ENCODE measurements around the gene PSG1.
"Not testable (repeated sequence)": the region's sequence is repeated elsewhere in the genome, so short reads cannot be mapped to it uniquely, and the experiment has no call there.

Gene PSG1

DNA sequence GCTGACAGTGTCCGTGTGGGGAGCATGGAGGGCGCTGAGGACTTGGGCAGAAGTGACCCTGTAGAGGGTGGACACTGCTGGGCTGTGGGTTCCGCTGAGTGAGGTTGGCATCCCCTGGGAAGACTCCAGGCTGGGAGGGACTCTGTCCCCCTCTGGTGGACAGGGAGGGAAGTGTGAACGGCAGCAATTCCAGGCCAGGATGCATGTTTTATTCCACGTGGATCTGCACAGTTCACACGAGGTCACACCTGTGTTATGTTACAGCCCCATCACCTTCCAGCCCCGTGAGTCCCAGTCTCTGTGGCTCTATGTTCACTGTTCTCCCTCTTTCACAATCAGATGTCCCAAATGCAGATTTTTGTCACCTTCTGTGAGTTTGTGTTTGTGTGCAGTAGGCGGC, 1.8 kb upstream of the PSG1 start:
- DNase-seq (ENCODE audit: low spot score) = not testable (repeated sequence)

DNA sequence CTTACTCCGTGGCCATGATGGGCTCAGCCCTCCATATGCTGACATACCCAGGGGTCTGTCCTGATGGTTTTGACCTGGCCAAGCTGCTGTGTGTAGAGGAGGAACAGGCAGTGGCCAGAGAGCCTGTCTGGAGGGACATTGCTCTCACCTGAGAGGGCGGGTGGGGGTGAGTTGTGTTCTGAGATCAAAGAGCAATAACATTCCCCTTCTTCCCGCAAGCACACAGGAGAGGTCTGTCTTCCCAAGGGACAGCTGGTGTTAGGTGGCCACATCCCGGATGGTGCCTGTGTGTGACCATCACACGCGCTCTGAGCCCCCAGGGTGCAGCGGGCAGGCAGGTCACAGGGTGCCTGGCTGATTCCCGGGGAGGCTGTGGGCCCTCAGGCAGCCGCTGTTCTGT, 1.1 kb upstream of the PSG1 start:
- DNase-seq (ENCODE audit: low spot score) = not testable (repeated sequence)

DNA sequence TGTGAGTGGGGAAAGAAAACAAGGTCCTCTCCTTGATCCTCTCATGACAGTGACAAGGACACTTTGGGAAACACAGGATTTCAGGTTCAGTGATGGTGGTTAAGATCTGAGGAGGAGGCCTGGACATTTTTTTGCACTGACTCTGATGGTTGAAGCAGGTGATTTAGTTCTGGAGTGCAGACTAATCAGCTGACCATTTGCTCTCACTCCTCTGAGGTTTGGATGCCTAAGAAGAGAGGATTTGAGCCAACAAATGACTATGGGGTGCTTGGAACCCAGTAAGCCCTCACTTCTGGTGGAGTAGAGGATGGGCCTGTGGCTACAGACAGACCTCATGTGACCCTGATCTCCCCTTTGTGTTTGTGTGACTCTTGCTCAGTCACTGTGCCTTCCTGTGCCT, 2.9 kb downstream of the PSG1 start:
- DNase-seq (ENCODE audit: low spot score) = not testable (repeated sequence)

DNA sequence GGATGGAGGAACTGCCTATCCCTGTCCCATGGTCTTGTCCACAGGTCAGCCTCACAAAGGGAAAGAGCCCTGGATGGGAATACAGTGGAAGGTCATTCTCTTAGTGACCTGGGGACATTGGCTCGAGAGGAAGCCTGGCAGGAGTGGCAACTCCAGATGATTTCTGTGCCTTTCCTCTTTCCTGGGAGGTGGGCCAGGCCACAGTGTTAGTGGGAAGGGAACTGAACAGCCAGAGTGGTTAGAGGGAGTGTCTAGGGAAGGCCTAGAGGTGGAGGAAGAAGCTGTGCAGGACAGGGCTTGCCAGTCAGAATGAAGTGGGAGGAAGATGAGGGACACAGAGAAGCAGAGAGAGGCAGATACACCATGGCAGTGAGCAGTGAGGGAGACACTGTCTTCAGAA, 3.6 kb downstream of the PSG1 start:
- DNase-seq (ENCODE audit: low spot score) = not testable (repeated sequence)

DNA sequence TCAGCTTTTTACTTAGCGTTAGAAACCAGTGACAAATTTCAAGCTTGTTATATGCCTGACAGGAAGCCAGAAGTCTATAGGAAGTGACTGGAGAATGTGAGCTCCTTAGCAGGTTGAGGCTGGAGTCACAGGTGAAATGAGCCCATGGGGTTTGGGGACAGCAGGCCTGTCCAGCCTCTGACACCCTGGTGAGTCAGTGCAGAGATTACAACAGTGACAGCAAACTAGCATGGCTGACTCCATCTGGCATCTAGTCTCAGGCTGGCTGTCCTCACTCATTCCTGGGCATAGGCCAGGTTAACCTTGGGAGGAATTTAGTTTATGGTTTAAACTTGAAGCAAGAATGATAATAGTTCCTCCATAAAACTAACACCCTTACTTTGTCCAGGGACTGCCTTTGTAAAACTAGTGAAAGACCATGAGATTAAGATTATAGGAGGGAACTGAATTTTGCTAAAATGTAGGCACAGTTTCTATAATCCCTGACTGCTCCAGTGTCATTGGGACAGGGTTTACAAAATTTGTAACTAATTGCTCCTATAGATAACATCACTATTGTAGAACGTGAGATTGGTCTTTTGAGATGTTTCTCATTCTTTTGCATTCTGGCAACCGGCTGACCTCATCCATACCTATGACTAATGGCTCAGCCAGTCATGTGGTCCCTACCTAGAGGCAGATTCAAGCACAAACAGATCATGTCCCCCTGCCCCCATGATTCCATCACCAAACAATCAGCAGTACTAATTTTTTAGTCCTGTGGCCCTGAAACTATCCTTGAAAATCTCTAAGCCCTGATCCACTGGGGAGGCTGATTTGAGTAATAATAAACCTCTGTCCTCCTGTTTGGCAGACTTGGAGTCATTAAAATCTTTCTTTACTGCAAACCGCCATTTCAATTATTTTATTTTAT, 4.4 kb downstream of the PSG1 start:
- not testable (repeated sequence) for DNase-seq (ENCODE audit: low spot score)

DNA sequence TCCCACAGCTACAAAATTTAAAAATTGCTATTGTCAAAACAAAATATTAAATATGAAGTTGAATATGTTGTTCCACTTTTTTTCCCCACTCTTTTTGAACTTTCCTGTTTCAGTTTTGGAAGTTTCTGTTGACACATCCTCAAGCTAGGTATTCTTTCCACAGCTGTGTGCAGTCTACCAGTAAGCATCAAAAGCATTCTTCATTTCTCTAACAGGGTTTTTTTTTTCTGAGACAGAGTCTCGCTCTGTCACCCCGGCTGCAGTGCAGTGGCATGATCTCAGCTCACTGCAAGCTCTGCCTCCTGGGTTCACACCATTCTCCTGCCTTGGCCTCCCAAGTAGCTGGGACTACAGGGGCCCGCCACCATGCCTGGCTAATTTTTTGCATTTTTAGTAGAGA, 5.4 kb downstream of the PSG1 start:
- DNase-seq (ENCODE audit: low spot score) = not testable (repeated sequence)

DNA sequence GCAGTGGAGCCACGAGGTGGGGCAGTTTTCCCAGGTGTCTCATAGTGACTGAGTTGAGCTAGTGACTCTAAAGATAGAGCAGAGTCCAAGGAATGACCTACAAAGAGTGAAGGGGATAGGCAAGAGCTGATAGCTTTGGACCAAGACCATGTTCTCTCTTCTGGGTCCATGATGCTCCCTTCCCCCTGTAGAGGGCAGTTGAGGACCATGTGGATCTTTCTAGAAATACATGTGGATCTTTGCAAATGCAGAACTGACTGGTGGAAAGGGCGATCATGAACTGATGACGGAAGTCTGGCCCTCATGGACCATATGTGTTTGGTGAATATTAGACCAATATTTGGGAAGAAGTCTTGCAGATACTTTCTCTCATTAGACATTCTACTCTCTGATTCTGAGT, 6.9 kb downstream of the PSG1 start:
- no peak for DNase-seq (ENCODE audit: low spot score)

DNA sequence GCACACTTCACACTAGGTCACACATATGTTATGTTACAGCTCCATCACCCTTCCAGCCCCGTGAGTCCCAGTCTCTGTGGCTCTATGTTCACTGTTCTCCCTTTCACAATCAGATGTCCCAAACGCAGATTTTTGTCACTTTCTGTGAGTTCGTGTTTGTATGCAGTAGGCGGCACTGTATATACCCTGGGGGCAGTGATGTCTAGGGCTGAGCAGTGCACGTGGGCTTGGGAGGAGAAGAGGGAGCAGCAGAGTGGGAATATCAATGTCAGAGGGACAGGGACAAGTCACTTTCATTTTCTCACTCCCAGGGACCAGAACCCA, 22.0 kb downstream of the PSG1 start:
- no peak for DNase-seq (ENCODE audit: low spot score)

DNA sequence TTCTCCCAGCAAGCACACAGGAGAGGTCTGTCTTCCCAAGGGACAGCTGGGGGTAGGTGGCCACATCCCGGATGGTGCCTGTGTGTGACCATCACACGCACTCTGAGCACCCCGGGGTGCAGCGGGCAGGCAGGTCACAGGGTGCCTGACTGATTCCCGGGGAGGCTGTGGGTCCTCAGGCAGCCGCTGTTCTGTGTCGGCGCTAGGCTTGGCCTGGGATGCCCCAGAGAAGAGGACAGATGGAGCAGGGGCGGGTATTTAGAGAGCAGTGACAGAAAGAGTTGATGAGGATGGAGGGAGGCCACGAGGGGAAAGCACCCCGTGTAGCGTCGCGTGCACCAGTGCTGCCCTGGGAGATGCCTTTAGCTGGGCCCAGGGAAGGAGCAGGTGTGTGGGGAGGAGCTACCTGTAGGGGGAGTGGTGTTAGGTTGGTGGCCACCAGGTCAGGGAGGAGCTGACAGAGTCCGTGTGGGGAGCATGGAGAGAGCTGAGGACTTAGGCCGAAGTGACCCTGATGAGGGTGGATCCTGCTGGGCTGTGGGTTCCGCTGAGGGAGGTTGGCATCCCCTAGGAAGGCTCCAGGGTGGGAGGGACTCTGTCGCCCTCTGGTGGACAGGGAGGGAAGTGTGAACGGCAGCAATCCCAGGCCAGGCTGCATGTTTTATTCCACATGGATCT, 22.5 kb downstream of the PSG1 start:
- DNase-seq (ENCODE audit: low spot score) = not testable (repeated sequence)

DNA sequence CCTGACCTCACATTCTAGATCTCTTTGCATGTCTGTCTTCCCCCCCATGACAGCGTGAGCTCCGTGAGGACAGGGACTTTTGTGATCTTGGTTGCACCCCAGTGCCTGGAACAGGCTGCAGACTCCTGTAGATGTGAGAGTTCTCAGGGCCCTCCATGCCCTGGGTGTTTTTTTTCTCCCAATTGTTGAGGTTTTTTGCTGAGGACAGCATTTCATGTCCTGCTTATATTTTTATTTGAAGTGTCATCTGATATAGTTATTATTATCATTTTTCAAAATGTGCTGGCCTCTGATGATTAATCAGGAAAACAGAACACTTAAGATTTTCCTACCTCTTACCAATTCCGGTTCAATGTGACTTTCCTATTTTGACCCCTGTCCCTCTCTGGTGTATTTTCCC, 24.8 kb downstream of the PSG1 start:
- DNase-seq (ENCODE audit: low spot score) = not testable (repeated sequence)

DNA sequence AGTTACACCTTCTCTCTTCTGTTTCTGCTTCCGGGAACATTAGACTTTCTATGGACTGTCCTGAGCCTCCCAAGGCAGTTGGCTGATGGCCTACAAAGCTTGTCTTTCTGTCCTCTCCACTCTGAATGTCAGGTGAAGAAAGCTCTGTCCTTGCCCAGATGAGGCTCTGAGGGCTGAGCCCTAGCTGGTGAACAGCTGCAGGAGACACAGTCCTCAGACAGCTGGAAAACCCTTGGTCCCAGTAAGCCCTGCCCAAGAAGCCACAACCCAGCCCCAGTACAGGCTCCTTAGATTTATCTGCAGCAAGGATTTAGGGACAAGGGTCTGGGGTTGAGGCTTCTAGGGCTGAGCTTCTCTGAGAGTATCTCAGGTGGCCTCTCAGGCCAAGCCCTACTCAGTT, 26.3 kb downstream of the PSG1 start:
- DNase-seq (ENCODE audit: low spot score) = not testable (repeated sequence)

DNA sequence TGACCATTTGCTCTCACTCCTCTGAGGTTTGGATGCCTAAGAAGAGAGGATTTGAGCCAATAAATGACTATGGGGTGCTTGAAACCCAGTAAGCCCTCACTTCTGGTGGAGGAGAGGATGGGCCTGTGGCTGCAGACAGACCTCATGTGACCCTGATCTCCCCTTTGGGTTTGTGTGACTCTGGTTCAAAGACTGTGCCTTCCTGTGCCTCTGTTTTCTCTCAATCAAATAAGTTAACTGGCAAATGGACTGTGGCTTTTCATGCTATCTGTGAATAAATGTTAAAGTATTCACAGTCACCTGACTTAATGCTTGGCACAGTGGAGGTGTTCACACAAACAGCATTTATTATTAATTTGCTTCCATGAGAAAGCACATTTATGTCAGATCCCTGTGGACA, 26.7 kb downstream of the PSG1 start:
- not testable (repeated sequence) for DNase-seq (ENCODE audit: low spot score)

DNA sequence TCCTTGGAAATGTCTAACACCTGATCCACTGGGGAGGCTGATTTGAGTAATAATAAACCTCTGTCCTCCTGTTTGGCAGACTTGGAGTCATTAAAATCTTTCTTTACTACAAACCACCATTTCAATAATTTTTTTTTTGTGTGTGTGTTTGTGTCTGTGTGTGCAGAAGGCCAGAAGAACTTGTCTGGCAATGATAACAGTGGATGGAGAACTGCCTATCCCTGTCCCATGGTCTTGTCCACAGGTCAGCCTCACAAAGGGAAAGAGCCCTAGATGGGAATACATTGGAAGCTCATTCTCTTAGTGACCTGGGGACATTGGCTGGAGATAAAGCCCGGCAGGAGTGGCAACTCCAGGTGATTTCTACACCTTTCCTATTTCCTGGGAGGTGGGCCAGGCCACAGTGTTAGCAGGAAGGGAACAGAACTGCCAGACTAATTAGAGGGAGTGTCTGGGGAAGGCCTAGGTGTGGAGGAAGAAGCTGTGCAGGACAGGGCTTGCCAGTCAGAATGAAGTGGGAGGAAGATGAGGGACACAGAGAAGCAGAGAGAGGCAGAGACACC, 27.7 kb downstream of the PSG1 start:
- DNase-seq (ENCODE audit: low spot score) = not testable (repeated sequence)

DNA sequence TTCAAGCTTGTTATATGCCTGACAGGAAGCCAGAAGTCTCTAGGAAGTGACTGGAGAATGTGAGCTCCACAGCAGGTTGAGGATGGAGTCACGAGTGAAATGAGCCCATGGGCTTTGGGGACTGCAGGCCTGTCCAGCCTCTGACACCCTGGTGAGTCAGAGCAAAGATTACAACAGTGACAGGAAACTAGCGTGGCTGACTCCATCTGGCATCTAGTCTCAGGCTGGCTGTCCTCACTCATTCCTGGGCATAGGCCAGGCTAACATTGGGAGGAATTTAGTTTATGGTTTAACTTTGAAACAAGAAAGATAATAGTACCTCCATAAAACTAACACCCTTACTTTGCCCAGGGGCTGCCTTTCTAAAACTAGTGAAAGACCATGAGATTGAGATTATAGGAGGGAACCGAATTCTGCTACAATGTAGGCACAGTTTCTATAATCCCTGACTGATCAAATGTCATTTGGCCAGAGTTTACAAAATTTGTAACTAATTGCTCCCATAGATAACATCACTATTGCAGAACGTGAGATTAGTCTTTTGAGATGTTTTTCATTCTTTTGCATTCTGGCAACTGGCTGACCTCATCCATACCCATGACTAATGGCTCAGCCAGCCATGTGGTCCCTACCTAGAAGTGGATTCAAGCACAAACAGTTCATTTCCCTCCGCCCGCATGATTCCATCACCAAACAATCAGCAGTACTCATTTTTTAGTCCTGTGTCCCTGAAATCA, 28.4 kb downstream of the PSG1 start:
- no peak for DNase-seq (ENCODE audit: low spot score)

DNA sequence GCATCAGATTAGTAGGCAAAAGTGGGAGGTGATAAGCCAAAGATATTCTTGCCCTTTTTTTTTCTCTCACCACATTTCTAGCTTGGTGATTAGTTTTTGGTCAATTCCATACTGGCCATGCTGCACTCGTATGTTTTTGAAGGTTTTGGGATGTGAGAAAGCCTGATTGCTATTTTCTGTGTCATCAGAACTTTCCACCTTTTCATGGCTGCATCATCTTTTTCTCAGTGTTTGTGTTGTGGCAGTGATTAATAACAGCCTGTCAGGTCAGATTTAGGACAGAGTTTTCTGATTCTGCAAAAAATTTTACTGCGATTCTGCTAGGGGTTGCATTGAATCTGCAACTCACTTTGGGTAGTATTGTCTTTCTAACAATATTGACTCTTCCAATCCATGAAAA, 32.9 kb downstream of the PSG1 start:
- no peak for DNase-seq (ENCODE audit: low spot score)

DNA sequence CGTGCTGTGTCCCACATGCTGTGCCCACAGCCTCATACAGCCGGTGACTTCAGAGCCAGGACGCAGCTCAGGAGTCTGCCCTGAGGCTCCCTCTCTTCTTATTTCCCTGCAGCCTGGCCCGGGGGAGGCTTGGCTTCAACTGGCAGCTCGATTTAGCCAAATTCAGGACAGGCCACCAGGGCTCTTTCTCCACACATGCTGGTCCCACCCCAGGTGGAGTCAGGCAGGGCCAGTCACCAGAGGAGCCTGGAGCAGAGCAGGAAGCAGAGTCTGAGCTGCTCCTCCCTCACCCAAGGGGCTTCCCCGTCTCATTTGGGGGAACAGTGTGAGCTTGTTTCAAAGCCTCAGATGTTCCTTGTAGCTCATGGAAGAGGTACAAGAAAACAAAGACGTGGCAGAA, 35.9 kb downstream of the PSG1 start:
- DNase-seq (ENCODE audit: low spot score) = not testable (repeated sequence)

DNA sequence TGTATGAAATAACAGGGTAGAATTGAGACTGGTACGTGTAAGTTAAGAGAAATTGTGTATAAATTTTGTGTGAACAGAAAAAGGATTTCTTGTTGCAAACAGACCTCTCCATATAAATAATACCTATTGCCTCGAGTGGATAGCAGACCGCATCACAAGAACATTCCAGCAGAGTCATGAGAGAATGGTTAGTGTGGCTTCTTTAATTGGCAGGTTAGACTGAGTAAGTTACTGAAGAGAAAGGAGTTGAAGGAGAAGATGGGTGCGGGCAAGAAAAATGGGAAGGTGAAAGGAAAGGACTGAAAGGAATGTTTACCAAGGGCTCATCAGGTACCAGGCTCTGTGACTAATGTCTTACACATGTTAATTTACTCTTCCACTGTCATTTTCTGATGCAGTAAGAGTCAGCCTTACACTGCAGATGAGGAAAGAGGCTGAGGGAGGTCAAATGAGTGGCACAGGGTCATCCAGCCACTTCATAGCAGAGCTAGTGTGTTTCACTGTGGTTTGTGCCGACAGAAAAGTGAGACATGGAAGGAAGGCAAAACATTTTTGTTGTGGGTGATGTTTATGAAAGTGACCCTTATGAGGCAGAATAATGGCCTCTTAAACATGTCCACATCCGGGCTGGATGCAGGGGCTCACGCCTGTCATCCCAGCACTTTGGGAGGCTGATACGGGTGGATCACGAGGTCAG, 46.6 kb downstream of the PSG1 start:
- not testable (repeated sequence) for DNase-seq (ENCODE audit: low spot score)

DNA sequence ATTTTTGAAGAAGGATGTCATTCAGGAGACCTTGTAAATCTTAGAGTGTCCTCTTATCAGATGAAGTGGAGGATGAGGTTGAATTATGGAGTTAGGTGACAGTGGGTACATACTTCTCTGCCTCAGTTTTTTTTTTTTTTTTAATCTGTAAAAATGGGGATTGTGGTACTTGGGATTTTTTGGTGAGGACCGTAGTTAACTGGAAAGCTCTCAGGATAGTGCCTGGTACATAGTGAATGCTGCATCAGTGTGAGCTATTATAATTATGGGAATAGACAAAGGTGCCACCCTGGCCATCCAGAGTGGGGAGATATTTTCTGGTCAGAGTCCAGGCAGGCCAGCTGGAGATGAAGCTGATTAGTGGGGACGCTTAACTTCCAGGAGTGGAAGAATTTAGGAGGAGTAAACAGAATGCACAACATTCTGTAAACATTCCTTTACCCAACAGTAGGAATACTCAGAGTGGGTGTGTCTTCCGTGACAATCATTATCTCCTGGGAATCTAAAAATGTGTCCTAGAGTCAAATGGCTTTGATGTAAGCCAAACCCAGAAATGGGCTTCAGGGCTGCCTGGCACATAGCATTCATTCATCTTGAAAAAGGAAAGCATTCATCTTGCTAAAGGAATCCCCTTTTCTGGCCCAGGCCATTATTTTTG, 47.4 kb downstream of the PSG1 start:
- DNase-seq (ENCODE audit: low spot score) = not testable (repeated sequence)

DNA sequence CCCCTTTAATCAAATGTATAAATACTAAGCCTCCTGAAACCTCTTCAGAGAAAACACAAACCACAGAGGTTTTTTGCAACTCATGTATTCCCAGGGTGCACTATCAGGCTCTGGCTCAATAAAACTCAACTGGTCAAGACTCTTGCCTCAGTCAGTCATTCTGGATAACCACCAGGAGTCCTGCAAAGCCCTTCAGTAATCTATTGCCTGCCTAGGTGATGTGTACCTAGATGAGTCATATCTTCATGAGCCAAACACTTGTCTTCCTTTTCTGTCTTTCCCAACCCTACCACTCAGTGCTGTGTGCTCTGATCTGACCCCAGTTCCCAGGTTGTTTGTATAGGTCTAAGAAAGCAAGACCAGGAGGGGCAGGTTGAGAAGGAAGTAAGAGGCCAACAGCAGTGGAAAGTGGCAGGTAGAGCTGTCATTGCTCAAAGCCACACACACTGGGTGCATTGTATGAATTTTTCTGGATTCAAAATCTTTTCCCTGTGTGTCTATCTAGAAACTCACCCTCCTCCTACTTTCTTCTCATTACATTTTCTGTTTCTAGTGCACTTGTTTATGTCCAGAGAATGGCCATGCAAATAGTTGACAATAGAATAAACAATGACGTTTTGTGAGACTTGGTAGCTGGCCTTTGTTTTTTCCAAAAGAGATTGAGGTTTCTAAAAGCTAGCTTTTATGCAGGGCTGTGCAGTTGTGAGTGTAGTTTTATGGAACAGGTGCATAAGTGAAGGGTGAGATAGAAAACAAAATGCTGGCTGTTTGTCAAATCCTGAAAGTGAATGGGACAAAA, 48.1 kb downstream of the PSG1 start:
- no peak for DNase-seq (ENCODE audit: low spot score)

DNA sequence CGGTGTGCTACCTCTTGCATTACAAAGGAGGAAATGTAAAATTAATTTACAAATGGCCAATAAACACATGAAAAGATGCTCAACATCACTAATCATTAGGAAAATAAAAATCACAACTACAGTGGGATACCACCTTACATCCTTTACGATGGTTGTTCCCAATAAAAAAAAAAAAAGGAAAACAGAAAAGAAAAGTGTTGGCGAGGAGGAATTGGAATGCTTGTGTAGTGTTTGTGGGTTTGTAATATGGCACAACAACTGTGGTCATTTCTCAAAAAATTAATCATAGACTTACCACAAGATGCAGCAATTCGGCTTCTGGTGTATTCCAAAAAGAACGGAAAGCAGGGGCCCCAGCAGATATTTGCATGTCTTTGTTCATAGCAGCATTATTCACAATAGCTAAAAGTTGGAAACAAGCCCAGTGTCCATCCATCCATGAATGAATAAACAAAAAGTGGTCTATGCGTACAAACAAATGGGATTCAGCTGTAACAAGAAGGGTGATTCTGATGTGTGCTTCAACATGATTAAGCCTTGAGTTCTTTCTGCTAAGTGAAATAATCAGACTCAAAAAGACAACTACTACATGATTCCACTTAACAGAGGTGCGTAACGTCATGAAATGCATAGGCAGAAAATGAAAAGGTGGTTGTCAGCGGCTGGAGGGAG, 58.1 kb downstream of the PSG1 start:
- not testable (repeated sequence) for DNase-seq (ENCODE audit: low spot score)
